Vagina (tissue), 2 donors: Measurements from ENCODE around the gene DYNLT3.

Experiments used
- CTCF ChIP-seq, 3 experiments: fragments of 450-650 bp in 2 of 3; fragments of 200-600 bp in 1 of 3; sonication (generic) in 1 of 3; IDR thresholded peaks; one replicate each; pipeline ENCODE4 v1.5.1; 2017 to 2019; ENCODE audit warnings: antibody characterized with exemption in 3 of 3, mild to moderate bottlenecking in 2 of 3, moderate library complexity in 2 of 3
- POLR2A ChIP-seq, 2 donors: fragments of 450-650 bp; IDR thresholded peaks; one replicate each; pipeline ENCODE4 v1.6.1; 2017; ENCODE audit warnings: antibody characterized with exemption in 2 of 2, mild to moderate bottlenecking in 2 of 2, moderate library complexity in 2 of 2
- POLR2AphosphoS5 ChIP-seq, 2 donors: sonication (generic); formaldehyde crosslinking; IDR thresholded peaks; one replicate each; pipeline ENCODE4 v1.9.0; 2017; ENCODE audit warnings: antibody characterized with exemption in 2 of 2, mild to moderate bottlenecking in 2 of 2, low read depth in 1 of 2; ENCODE audit not compliant: insufficient read depth in 1 of 2

GRCh38 chrX:37844622-37845021, 2.7 kb downstream of the DYNLT3 start:
- no peak for TF ChIP-seq POLR2AphosphoS5 (IDR thresholded peaks at IDR 0.05; ENCODE audit: insufficient read depth in 1 of 2, low read depth in 1 of 2)
- TF ChIP-seq CTCF (IDR thresholded peaks at IDR 0.05) = no peak
- no peak for TF ChIP-seq POLR2A (IDR thresholded peaks at IDR 0.05)
